Stimulated activated CD4-positive, alpha-beta T cell treated with anti-CD3 and anti-CD28 coated beads, Interleukin-12 subunit alpha, Interleukin-12 subunit beta, amount 100 ng/mL, for 24 hours (primary cell): ENCODE results near the gene DCP2.
"Not testable (repeated sequence)": the region's sequence is repeated elsewhere in the genome, so short reads cannot be mapped to it uniquely, and the experiment has no call there.

Source experiments
- DNase-seq, 2 experiments: peaks; one replicate each; pipeline ENCODE4 v3.0.0-alpha.2; 2020; ENCODE audit warnings: low read depth in 2 of 2

DCP2 gene

DNA sequence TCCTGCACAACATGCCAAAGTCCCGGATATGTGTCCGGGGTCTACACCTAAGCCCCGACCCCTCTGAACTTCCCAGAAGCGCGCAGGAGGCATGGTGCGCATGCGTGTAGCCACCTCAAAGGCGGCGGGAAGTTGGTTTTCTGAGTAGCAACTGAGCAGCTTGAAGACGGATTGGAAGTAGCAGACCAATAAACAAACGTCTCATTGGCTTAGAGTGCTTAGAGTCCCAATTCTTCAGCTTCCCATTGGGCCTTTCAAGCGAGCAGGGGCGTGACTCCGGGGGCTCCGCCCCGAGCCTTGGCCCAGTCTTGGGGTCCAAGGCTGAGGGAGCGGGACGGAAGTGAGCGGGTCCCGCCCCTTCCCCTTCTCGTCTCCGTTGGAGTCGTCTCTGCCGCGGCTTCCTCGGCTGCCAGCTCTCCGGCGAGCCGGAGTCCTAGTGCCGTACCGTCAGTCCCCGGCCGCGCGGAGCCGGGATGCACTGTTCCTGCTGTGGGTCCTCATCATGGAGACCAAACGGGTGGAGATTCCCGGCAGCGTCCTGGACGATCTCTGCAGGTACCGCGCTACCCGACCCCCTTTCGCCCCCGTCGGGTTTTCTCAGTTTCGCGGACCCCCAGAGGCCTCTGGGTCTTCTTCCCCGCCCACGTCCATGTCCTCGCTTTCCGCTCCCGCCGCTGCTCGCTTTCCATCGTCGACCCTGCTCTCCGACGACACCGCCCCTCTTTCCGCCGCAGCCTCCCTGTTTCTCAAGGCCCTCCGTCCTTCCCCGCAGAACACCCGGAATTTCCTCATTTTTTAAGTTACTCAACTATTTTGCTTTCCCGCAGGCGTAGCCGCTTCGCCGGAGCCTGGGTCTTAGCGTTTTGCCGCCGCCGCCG lies at the start of gene DCP2:
Gene DCP2 (plus strand): TSS at position 367 of the 878 bp plus-strand sequence. CDS start 136 bp downstream, at position 503.
- DNase-seq: peak; percentile 87 to 94

DNA sequence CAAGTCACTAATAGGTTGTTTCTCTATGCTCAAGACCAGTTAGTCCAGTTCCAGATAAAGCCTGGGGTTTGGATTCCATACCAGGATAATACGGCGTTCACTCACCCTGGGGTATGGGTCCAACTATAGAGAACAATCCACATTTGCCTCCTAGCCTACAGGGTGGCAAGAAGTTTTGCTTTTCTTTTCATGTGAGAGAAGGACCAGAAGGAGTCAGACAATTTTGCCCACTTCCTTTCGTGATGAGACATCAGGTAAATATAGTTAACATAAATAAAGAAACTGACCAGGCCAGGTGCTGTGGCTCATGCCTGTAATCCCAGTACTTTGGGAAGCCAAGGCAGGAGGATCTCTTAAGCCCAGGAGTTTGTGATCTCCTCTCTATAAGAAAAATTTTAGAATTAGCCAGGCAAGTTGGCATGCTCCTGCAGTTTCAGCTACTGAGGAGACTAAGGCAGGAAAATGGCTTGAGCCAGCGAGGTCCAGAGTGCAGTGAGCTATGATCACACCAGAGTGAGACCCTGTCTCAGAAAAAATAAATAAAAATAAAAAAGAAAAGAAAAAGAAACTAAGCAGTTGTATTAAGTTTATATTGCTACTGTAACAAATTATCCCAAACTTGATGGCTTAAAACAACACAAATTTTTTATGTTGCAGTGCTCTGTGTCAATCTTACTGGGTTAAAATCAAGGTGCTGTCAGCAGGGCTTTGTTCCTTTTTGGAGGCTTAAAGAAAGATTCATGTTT lies 47.1 kb upstream of the DCP2 start:
- no peak for DNase-seq

DNA sequence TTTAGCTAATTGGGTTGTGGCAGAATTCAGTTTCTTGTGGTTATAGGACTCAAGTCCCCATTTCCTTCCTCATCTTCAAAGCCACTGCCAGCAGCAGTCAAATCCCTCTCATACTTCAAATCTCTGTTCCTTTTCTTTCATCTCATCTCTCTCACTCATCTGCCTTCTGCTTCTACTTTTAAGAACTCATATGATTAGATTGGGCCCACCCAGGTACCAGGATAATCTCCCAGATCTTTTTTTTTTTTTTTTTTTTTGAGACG lies 46.6 kb upstream of the DCP2 start:
- no peak for DNase-seq

DNA sequence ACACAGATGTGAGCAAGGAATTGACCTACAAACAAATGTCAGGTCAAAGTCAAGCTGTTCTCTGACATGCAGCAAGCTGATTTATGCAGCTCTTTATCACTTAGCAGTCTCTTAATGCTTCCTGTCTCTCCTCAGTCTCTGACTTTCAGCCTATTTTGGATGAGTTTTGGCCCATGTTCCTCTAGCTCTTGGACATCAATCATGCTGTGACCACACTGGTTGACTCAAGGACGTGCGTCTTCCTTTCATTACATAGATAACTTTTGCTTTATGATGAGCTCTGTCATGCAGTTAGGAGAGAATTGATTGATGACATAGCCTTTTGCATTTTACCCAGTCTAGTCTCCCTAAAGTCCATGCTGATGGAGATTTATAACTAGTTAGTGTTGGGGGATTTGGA lies 45.1 kb upstream of the DCP2 start:
- DNase-seq: no peak

DNA sequence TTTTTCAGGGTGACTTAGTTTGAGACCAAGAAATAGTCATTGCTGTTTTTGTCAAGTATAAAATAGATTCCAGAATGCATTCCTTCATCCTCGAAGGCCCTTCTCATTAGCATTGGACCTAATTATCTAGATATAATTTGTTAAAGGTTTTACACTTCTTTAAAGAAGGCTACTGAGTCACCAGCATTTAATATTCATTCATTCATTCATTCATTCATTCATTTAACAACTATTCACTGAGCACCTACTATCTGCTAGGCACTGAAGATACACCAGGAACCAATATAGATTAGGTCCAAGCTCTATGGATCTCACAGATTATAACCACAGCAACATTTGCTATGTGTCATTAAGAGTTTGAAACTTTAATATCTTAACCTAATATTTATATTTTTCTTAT lies 43.5 kb upstream of the DCP2 start:
- DNase-seq: no peak

DNA sequence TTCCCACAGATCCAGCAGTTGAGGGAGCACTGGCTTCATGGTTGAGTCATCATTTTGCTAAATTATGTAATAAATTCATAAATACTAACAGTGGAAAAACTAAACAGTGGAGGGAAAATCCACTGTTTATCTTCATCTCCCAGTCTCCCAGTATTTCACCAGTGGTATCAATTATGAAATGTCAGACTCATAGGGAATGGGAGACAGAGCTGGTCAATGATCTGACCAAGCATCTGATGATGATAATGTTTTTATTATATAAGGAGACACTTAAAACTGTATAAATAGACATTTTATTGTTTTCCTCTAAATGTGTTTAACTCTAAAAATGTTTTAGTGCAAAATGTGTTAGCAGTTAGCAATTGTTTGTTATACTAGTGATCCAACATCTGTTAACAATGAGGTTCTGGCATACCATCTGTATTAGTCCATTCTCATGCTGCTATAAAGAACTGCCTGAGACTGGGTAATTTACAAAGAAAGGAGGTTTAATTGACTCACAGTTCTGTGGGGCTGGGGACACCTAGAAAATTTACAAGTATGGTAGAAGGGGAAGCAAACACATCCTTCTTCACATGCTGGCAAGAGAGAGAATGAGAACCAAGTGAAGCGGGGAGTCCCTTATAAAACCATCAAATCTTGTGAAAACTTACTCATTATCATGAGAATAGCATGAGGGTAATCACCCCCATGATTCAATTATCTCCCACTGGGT lies 42.8 kb upstream of the DCP2 start:
- no peak for DNase-seq

DNA sequence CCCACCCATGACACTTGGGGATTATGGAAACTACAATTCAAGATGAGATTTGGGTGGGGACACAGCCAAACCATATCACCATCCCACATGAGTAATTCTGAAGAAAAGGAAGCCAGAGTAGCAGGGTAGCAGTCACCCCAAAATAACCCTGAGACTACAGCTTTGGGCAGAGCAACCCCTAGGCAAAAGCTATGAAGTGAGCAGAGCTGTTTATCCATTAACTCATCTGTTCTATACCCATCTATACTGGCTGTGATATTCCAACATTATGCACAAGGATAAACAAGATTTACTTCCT lies 42.3 kb upstream of the DCP2 start:
- no peak for DNase-seq

DNA sequence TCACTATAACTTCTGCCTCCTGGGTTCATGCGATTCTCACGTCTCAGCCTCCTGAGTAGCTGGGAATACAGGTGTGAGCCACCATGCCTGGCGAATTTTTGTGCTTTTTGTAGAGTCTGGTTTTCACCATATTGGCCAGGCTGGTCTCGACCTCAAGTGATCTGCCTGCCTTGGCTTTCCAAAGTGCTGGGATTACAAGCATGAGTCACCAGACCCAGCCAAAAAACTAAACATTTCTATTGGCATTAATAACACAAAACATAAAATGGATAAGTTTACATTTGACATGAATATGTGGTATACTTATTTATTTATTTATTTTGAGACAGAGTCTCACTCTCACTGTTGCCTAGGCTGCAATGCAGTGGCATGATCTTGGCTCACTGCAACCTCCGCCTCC lies 40.9 kb upstream of the DCP2 start:
- no peak for DNase-seq

DNA sequence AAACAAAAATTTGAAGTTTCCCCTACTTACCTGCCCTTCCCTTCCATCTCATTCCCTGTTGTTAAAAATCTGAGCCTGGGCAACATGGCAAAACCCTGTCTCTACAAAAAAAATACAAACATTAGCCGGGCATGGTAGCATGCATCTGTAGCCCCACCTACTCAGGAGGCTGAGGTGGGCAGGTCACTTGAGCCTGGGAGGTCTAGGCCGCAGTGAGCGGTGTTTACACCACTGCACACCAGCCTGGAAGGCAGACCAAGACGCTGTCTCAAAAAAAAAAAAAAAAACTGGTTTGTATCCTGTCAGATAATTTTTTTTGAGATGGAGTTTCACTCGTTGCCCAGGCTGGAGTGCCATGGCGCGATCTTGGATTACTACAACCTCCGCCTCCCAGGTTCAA lies 38.3 kb upstream of the DCP2 start:
- no peak for DNase-seq

DNA sequence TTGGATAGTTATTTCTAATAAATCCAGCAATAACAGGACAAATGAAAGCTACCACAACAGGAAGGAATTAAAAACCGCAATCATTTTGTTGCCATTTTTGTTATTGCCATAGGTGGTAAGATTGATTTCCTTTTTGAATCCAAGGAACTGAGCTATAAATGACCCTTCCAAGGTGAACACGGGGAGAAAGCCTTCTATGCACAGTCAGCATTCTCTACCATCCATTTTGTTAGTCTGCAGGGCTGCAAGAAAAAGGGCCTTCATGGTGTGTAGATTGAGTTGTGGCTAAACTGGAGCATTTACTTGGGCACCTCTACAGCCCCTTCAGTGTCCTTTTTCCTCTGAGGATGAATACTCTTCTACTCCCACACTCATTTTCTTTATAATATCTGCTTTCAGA lies 35.9 kb upstream of the DCP2 start:
- DNase-seq: no peak

DNA sequence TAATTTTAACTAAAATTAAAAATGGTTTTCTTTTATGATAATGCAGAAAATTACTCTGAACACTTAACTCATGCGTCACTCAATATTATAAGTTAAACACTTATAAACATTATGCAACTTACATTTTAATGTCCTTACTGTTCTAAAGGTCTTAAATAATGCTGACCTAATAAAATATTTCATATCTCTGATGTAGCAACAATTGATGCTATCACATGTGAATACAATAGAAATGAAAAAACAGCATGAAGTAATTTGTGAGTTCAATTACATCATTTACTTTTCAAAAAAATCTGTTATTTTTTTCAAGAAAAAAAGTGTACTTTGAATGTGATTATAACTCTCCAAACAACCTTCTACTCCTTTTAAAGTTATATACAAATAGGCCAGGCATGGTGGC lies 28.1 kb upstream of the DCP2 start:
- DNase-seq: no peak

DNA sequence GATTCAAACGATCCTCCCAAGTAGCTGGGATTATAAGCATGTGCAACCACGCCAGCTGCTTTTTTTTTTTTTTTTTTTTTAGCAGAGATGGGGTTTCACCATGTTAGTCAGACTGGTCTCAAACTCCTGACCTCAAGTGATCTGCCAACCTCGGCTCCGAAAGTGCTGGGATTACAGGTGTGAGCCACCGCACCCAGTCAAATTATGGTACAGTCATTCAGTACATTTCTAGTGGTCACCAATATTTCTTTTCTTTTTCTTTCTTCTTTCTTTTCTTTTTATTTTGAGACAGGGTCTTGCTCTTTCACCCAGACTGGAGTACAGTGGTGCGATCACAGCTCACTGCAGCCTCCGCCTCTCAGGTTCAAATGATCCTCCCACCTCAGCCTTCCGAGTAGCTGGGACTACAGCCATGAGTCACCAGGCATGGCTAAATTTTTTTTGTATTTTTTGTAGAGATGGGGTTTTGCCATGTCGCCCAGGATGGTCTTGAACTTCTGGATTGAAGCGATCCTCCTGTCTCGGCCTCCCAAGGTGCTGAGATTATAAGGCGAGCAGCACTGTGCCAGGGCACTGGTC lies 25.4 kb upstream of the DCP2 start:
- no peak for DNase-seq

DNA sequence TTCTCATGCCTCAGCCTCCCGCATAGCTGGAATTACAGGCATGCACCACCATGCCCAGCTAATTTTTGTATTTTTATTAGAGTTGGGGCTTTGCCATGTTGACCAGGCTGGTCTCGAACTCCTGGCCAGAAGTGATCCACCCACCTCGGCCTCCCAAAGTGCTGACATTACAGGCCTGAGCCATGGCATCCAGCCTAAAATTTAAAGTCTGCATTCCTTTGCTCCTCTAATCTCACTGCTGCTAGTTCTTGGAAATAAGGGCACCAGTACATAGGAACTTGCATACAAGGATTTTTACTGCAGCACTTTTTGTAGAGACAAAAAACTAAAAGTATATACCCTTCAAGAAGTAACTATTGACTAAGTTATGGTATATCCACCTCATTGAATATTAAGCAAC lies 20.0 kb upstream of the DCP2 start:
- DNase-seq: no peak

DNA sequence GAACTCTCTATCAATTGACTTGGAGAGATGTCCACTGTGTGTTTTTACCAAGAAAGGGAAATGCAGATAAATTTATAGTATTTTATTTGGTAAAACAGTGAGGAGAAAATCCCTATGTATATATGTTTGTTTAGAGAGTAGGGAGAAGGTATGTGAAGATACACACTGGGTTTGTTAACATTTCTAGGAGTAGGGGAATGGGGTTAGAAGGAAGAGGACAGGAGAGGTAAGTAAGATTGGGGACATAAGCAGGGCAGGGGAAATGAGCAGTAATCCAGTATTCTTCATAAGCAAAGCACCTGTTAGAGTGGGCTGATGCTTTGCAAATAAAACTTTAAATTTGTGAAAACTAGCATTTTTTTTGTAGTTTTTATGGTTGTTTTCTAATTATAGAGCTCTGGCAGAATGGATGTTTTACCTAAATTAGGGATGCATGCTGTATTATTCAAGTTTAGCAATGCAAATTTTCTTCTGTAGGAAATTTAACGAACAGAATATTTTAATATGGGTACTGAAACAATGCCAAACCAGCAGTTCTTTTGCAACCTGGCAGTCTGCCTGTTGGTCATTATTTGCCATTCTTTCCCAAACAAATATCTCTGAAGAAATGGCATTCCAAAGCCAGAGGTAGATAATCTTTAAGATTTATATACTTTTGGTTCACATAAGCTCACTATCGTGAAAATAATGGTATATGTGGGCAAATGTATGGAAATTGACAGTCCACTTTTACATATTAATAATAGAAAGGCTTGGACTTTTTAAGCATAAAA lies 19.4 kb upstream of the DCP2 start:
- DNase-seq: no peak

DNA sequence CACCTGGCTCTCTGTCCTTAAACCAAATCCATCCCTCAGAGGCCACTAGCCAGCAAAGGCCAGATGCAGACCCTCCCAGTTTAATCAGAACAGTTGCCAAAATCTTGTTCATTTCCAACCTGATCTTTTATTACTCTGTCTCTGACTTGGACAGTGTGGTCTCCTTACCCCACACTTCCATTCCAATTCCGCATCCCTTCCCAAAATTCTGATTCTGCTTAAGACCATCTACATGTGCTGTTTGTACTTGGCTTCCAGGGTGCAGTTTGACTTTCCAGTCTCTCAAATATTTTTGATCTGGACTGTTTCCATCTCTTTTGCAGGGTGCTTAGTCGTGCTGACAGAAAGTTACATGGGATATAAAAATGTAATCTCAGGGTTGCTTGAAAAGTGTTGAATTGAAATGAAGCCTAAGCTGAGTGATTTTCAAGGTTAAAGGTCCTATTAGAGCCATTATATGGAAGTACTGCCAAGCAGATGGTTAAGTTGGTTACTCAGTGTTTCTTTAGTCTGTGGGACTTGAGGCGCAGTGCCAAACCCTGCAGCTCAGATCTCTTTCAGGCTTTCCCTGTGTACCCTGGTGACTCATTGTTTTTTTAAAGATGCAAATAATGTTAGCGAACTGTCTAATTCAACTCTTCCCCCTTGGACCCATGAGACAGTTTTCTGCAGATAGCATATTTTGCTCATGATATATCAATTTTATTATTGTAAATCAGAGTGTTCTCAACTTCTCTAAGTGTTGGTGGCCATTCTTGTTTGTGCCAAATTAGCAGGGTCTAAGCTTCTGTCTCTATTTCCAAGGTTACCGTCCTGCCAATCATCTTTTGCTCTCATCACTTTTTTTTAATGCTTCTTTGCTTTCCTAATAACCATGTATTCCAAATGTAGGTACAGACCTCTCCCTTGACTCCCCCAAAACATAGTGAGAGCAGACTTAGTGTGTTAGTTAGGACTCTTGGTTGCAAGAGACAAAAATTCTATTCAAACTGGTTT lies 18.2 kb upstream of the DCP2 start:
- no peak for DNase-seq

DNA sequence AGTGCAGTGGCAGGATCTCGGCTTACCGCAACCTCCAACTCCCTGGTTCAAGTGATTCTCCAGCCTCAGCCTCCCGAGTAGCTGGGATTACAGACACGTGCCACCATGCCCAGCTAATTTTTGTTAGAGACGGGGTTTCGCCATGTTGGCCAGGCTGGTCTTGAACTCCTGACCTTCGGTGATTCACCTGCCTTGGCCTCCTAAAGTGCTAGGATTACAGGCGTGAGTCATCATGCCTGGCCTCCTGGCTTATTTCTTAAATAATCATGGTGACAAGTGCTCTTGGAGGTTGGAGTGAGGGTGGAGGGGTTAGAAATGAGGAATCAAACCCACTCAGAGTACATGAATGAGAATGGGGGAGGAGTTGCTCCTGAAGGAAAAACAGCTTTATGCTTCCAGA lies 16.7 kb upstream of the DCP2 start:
- DNase-seq: not testable (repeated sequence)

DNA sequence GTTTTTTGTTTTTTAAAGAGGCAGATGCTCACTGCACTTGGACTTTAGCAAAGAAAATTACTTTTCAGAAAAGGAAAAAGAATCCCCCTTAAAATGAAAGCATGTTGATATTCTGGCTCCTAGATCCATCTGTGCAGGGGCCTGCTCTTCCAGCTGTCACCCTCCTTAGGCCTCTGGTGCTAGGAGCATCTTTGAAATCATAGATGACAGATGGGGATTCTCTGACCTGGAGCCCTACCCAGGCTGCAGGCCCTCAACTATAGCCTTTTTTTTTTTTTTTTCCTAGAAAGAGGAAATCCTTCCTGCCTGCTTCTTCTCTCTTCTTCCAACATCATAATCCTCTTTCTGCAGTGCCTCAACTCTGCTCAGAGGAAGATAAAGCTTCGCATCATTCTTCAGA lies 16.3 kb upstream of the DCP2 start:
- DNase-seq: no peak

DNA sequence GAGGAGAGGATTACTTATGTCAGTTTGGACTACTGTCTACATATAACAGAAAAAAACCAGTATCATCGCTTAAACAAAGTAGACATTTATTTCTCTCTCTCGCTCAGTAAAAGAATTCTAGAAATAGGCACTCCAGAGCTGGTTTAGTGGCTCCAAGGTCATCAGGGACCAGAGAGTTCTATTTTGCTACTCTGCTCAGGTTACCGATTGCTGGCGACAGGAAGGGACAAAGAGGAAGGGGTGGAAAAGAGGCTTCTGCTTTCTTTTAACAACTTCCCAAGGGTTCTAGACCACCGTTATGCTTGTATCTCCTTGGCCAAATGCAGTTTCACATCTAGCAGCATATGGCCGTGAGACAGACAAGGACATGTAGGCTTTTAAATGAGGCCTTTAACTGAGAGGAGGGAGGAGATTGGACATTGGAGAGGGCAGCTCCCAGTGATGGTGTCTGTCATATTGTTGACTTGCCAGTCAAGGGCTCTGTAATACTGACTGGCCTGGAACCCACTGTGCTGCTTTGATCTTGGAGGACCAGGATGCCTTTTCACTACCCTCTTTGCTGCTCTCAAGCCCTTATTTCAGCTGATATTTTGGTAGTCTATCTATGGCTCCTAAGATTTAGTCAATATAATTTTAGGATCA lies 15.6 kb upstream of the DCP2 start:
- DNase-seq: no peak

DNA sequence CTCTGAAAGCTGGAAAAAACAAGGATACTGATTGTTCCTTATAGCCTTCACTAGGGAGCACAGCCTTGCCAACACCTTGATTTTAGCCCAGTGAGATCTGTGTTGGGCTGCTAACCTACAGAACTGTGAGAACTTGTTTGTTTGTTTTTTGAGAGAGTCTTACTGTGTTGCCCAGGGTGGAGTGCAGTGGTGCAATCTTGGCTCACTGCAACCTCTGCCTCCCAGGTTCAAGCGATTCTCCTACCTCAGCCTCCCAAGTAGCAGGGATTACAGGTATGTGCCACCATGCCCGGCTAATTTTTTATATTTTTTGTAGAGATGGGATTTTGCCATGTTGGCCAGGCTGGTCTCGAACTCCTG lies 13.2 kb upstream of the DCP2 start:
- not testable (repeated sequence) for DNase-seq

DNA sequence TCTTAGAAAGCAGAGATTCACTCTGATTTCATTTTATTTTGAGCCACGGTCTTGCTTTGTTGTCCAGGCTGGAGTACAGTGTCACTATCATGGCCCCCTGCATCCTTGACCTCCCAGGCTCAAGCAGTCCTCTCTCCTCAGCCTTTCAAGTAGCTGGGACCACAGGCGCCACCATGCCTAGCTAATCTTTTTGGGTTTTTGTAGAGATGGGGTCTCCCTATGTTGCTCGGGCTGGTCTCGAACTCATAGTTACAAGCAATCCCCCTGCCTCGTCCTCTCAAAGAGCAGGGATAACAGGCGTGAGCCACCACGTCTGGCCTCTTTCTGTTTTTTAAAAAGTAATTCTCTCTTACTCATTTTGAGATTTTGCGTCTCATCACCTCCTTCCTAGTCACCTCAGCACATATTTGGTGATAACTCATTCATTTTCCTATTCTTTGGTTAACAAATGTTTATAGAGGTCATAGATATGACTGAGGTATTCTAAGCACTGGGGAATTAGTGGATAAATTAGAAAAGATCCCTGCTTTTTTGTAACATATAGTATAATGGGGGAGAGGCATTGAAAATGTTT lies 10.8 kb upstream of the DCP2 start:
- DNase-seq: no peak
